GM19240 (cell line): ENCODE measurements around the gene TCF4.

Source experiments
- DNase-seq: peaks from one replicate; pipeline ENCODE4 v3.0.0; 2011; ENCODE audit warnings: low spot score; ENCODE audit not compliant: insufficient read length

The TCF4 gene

DNA sequence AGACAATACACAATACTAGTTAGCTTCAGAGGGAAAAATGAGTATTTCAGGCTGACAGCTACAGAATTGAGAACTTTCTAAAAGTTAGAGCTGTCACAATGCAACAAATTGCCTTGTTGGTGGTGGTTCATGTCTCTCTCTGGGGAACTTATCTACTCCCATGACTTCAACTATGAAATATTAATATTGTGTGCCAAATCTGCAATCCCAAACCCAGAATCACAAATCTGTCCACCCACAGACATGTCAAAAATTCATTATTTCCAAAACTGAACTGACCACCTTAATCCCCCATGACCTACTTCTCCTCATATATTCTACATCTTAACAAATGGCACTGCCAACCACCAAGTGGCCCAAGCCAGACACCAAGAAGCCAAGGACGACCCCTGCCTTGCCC lies 143.5 kb downstream of the TCF4 start:
- DNase-seq, result no peak

DNA sequence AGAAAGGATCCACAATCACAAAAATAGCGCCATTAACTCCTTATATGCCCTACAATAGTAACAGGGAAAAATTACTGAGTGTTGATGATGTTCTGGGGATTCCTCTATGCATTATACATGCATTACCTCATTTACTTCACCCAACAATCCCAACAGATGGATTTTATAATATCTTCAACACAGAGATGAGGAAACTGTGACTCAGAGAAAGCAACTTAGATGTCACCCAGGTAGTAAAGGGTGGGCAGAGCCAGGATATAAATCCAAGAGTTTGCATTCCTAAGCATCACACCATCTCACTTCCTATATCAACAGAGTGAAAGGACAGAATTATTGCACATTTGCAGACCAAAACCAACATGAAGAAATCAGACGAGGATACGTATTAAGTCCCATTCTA lies 144.2 kb downstream of the TCF4 start:
- DNase-seq, result no peak

DNA sequence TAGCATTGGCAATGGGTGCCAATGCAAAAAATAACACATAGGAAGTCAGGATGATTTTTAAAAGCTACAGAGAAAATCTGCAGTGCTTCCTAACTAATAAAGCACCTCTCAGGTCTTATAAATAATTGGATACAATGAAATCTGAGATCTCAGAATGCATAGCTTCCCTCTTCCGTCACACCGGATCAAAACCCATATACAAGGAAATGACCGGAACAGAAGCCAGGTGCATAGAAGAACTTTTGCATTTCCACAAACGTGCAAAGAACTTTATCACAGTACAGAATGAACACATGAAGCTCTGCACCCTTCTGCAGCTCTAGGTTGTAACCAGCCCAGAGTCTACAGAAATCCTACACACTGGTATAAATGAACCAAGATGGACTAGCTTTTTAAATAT lies 145.4 kb downstream of the TCF4 start:
- DNase-seq, result no peak

DNA sequence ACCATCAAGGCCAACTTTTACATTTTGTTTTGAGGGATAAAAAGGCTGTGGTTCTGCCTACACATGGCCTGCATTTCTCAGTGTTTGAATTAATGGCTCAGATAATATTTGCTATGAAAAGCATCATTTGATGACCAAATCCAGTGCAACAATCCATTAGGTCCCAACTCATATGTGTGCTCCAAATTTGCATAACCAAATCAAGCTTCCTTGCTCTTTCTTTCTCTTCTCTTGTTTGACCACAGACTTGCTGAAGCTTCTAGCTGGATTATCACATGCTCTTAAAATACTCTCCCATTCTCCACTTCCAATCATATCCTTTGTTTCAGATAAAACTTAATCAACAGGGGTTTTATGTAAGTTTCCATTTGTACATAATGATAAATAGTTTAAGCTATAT lies 147.0 kb downstream of the TCF4 start:
- DNase-seq, result no peak

DNA sequence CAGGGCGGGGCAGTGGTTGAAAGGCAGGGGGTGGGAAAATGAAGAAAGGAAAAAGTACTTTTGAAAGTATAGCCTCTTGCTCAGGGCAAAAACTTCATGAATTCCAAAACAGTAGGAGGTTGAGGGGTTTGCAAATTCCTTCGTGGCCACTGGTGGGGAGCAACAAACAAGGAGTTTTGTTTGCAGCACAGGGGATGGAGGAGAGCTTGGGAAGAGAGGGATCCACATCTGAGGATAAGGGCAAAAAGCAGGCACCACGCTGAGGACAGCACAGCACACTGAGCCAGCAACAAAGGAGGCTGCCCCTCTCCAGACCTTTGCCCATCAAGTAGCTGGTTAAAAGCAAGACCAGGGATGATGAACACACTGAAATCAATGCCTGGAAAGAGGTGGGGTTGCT lies 148.9 kb downstream of the TCF4 start:
- no peak for DNase-seq

DNA sequence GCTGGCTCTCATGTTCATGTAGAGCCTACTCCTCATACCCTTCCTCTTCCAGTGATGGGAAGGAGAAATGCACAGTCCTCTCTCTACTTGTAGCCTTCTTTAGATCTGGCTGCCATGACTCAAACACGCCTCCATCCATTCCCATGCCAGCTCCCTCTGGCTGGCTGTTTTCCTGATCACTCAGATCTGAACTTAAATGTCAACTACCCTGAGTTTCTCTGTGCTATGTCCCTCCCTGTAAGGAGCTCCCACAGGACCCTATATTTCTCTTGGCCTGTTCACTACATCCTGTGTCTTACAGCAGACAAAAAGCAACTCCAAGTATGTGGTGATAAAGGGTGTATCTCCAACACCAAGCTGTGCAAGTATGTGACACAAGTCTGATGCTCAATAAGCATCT lies 152.4 kb downstream of the TCF4 start:
- DNase-seq, result no peak

DNA sequence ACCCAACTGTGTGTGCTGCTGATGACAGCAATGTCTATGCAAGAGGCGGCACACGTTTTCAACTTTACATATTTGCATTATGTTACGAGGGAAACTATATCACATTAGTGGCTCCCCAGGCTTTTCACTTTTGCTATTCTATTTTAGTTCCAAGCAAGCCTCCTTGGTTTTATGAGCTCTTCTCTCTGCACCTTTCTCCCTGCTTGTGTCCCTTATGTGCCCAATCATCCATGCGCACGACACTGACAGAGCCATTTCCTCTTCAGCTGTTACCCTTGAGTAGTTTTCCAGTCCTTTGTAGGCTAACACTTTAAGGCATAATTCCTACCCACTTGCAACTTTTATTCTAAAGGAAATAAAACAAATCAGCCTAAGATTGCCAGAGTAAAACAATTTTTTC lies 154.3 kb downstream of the TCF4 start:
- DNase-seq, result no peak

DNA sequence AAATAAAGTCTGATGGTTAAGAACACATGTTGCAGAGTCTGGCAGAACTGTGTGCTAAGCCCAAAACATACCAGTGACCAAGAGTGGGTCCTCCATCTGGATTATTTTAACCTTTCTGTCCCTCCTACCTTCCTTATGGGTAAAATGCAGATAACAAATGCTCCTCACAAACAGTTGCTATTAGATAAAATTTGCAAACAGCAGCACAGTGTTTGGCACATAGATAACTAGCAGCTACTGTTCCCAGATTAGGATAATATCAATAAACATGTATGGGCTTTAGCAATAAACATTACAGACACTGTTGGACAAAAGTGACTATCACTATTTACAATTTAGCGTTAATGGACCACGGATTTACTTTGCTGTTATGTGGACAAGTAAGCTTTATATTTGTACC lies 154.9 kb downstream of the TCF4 start:
- no peak for DNase-seq

DNA sequence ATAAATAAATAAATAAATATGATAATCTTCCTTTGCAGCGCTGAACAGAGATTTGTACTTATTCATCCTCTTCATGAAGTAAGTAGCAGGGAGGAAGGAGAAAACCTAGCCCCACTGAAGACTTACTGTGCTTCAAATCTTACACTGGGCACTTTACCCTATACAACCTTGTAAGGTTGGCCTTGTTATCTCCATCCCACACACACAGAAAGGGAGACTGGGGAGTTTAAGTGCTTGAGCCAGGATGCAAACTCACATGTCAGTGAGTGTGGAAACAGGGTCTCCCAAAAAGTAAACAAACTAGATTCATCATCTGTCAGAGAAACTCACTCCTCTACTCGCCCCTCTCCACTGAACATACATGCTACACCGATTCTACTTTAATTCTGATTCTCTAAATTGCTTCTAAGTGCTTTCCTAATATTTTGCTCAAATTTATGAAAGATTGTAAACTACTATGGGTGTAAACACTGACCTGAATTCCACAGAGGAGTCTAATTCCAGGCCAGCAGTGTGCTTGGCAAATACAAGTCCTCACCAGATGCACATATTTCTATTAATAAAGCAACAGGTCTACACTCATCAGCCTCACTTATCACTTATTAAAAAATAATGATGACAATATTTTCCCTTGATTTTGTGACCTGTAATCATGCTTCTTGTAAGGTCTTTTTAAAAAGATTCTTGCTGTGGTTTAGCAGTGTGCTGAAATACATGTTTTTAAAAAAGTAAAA lies 155.5 kb downstream of the TCF4 start:
- DNase-seq, result no peak

DNA sequence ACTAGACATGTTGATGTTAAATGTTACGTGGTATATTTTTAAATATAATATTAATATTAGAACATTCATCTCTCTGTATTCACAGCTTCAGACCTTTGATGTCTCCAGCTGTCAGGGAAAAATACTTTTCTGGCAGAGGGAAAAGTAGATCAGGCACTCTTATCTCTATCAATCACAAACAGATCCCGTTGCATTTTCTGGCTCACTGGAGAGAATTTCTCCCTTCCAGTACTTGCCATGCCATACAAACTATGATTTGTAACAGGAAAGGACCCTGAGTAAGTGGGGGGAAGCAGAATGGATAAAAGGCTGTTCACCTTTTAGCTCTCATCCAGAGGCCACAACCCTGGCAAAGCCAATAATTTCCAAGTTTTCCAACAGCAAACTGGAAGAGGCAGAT lies 158.0 kb downstream of the TCF4 start:
- no peak for DNase-seq

DNA sequence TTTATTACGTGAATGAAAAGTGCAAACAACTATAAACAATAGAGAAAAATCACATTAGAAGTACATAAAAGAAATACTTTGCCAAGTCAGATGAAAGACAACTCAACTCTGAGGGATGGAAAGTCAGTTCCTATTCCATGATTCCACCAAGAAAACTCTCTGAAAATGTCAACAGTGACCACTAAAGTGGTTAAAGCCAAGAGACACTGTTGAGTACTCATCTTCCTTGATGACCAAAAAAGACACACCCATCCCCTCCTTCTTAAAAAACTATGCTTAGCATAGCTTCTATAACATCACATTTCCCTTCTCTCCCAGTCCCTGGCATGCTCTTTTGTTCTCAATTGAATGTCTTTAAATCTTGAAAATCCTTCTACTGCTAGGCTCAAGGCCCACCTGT lies 160.0 kb downstream of the TCF4 start:
- no peak for DNase-seq

DNA sequence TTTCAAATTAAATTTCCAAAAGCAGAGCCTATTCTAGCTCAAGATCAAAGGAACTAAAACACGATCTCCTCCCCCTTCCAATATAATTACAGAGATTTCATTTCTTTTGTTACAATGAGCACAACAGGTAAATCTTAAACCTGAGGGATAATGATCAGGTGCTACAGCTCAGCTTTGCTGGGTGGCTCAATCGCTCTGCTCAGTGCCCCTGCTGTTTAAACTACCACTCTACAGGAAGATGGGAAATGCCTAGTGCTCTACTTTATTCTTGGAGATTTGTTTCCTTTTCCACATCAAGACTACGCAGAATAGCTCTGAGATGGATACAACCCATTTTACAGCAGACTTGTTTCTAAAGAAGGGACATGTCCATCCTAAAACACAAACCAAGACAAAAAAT lies 162.3 kb downstream of the TCF4 start:
- DNase-seq, result no peak

DNA sequence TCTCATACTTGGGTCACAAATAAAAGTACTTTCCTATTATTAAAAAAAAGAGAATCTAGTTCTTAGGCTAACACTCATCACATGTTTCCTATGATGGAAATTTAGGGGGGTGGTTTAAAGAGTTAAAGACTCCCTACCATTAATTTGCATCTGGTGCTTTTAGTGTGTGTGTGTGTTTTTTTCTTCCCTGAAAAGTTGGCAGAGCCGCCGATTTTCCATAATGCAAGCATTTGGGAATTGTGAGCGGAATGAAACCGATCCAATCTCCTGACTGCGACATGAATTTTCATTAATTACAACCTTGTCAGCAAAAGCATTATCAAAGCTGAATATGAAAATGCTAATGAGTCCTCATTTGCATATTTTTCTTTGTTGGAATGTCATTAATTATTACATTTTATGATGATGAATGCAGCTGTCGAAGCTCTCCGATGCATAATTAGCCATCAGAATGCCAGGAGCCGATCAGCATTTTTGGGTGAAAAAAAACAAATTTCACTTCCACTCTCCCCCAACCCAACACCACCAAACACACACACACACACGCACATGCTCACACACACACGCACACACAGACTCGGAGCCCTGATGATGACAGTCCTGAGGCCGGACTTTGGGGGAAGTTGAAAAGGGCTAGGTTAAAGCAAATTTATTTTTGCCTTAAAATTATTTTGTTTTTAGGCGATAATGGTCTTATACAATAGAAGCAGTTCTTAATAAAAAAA lies 165.4 kb downstream of the TCF4 start:
- no peak for DNase-seq

DNA sequence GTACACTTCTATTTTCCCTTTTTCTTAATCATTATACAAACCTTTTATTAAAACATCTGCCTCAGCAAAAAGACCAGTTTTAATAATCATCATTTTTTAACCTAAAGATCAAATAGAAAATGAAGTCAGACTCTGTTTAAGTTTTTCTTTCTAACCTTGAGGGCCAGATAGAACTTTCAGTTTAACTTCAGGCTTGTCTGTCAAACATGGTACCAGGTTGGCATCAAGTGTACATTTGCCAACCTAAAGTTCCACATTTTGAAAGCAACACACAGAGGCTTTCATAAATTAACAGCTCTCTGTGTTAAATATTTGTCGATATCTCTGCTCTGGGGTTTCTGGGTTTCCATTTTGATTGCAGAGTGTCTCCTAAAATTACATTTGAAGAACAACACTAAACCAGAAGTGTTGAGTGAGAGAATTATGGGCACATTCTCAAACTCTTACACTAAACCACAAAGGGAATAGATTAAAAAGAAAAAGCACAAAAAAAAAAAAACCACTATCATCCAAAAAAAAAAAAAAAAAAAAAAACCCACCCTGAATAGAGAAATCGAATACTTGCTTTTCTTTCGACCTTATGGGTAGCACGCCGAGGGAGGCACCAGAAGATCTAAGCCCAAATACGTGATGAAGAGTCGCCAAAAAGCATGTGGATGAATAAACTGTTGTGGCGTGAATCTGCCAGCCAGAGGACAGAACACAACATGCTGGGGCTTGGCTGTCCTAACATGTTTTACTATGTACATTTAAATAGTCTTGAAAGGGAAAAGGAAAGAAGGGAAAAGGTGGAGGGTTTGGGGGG lies 166.2 kb downstream of the TCF4 start:
- DNase-seq, result no peak

DNA sequence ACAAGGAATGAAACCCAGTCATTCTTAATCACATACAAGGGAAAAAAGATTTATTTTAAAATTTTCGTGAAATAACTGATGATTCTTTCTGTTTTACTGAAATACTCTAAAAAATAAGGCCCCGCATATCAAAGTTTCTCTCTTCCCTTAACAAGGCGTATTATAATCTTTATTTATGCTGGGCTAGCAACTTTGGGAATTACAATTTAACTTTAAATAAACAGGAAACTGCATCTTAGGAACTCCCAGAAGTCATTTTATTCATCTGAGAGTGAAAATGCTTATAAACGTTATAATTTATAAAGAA lies 166.7 kb downstream of the TCF4 start:
- no peak for DNase-seq

DNA sequence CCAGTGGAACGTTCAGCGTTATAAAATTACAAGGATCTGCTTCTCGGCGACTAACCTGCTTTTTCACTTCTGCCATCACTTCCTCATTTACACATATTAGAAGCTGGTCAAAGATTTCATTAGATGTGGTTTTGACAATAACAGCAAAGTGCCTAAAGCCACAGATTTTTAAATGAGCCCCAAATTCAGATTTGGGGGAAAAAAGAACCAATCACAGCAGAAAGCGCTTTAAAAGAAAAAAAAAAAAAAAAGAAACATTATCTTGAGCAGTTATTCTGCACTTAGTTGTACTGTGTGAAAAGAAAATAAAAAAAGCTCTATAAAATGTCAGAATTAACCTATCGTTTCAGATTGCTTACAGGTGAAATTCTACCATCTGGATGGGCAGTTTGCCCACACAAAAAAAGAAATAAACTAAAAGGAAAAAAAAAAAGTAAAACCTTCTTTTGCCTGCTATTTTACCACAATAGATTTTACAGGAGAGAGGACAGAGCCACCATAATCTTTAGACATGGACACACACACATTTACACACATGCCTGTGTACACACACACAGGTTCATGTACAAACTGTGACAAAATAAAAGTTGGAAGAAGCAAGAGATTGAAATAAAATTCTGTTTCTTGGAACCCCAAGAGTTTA lies 167.2 kb downstream of the TCF4 start:
- DNase-seq, result no peak

DNA sequence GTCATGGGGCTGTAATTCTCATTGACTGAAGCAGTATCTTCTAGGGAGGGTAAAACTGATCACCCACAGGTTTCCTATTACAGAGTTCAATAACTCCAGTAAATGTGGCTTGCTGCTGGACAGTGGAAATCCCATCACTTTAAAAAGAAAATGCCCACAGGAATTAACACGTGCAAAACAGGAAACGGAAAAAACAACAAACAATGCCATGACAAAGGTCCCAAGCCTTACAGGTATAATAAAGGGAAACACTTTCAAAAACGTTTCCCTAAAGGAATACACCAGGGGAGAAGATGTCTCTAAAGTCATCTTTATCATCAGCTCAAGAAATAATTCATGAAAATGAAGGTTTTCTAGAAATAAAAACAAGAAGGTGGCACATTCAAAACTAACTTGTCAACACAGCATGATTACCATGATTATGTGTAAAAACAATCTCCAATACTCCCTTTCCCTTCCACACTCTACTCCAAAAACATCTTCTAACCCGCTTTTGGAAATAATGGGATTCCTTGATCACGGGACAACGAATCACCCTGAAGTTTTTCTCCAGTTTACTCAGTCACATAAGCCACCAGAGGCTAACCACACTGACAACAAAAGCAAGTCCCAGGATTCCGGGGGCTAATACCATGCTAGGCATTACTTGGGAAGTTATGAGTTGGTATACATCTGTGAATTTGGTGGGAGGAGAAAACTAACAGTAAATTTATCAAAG lies 167.9 kb downstream of the TCF4 start:
- no peak for DNase-seq

DNA sequence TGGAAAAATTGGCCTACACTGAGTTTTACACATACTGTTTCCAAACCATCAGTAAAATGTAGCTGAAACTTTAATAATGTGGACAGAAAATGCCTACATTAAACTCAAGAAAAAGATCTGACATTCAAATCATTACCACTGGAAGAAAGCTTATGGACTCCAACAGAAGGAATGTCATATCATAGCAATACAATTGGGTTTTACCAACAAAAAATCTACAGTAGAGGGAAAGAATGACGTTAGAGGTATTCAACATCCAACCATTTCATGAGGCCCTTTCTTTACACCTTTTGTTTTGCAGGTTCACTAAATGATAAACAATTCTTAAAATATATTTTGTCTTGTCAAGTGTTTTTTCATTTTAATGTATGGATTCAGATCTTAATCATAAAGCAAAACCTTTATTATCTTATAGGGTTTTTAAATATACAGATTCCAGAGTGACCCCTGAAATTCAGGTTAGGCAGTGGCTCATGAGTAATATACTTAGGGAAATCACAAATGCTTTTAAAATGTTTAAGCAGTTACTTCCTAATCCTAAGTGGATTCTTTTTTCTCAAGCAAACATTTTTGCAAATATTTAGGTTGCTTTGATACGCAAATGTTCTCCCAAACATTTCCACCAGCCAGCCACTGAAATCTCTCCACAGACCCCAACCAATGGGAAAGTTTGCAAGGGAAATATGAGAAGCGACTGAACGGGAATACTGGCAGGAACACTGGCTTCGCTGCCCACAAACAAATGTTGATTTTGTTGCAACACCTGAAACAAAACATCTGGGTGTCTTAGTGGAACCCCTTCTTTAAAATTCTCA lies 168.7 kb downstream of the TCF4 start:
- no peak for DNase-seq

DNA sequence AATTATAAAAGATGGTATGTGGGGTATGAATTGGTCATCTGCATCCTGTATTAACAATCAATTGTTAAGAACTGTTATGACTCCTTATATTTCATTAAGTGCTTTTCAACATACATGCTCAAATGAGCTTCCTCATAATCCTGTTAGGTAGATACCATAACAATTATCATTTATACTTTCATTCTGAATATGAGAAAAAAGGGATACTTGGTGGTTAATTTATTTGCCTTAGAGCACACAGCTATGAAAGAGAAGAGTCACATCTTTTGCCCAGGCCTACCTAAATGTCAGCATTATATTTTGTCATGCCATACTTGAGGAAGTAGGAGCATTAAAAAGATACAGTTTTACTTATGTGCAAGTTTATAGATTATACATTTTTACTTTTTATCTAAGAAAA lies 169.6 kb downstream of the TCF4 start:
- DNase-seq, result no peak

DNA sequence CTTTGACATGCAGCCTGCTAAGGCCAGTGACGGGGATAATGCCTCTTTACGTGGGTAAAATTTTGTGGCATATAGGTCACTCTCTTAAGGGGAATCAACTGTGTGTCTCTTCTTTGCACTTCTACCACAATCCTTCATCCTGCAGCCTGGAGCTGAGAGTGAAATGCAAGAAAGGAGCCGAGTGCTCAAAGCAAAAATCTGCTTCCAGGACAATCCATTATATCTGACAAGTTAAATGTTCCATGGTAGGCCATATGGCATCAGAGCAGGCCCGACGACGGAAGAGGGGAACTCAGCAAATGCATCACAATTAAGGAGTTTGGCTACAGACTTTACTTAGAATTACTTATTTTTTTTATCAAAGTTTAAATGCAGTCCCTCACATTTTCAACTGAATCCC lies 171.2 kb downstream of the TCF4 start:
- DNase-seq, result no peak
